ENCODE data around the gene NMS.

Gene NMS

GRCh38 chr2:100494712-100495111 is 24.4 kb downstream of the NMS start:
- no peak for DNase-seq

- DNase-seq = no peak
These were observed 32.5 kb downstream of the NMS start for GRCh38 chr2:100502782-100503181.

GRCh38 chr2:100504542-100504941 is 34.3 kb downstream of the NMS start:
- DNase-seq = no peak

- no peak for DNase-seq
These were observed 38.8 kb downstream of the NMS start for GRCh38 chr2:100509066-100509465.

GRCh38 chr2:100513650-100514049 is 43.4 kb downstream of the NMS start:
- DNase-seq = no peak

- no peak for DNase-seq
These were observed 47.3 kb downstream of the NMS start for GRCh38 chr2:100517556-100517955.

GRCh38 chr2:100518801-100519200 is 48.5 kb downstream of the NMS start:
- DNase-seq = no peak

- DNase-seq = no peak
These were observed 49.9 kb downstream of the NMS start for GRCh38 chr2:100520224-100520623.

- no peak for DNase-seq
These were observed 52.1 kb downstream of the NMS start for GRCh38 chr2:100522430-100522829.

- no peak for DNase-seq
These were observed 54.0 kb downstream of the NMS start for GRCh38 chr2:100524331-100524730.

GRCh38 chr2:100526868-100527267 is 56.6 kb downstream of the NMS start:
- DNase-seq = no peak

- DNase-seq = no peak
These were observed 57.2 kb downstream of the NMS start for GRCh38 chr2:100527440-100528015.

- no peak for DNase-seq
These were observed 58.9 kb downstream of the NMS start for GRCh38 chr2:100529176-100529575.

GRCh38 chr2:100529900-100530299 is 59.6 kb downstream of the NMS start:
- no peak for DNase-seq

All from COR-L47 (cell line).